GM23338 (cell line): ENCODE measurements around the gene SLC16A13. TPM values are rescaled to one million over a fixed set of nuclear protein-coding genes. Genes with fewer than 3 reads are reported as not detected.

ENCODE experiments used
- ATAC-seq: fragments of 200-7000 bp; cut with Tn5 transposase; 3 replicates; pipeline ENCODE4 v1.9.1; 2020
- DNase-seq: peaks from one replicate; pipeline ENCODE4 v3.0.0-alpha.2; 2015; ENCODE audit warnings: low spot score
- H2AFZ ChIP-seq: fragments of 200-600 bp; sonication (generic); 2 replicates; pipeline ENCODE4 v1.8.0; 2016; ENCODE audit warnings: antibody characterized with exemption, mild to moderate bottlenecking, moderate library complexity
- H3F3A ChIP-seq: fragments of 200-600 bp; sonication (generic); replicated peaks from 2 replicates; pipeline ENCODE4 v1.8.0; 2017; ENCODE audit warnings: antibody characterized with exemption, mixed run types, low read depth
- H3K27ac ChIP-seq: fragments of 200-600 bp; sonication (generic); 2 replicates; pipeline ENCODE4 v1.6.1; 2016; ENCODE audit warnings: low read depth
- H3K27me3 ChIP-seq: fragments of 200-600 bp; sonication (generic); 2 replicates; pipeline ENCODE4 v1.8.0; 2016; ENCODE audit warnings: mild to moderate bottlenecking, mixed run types, moderate library complexity; ENCODE audit not compliant: insufficient read depth
- H3K36me3 ChIP-seq: fragments of 200-600 bp; sonication (generic); 2 replicates; pipeline ENCODE4 v1.8.0; 2016; ENCODE audit warnings: mild to moderate bottlenecking; ENCODE audit not compliant: insufficient read depth
- H3K4me1 ChIP-seq: fragments of 200-600 bp; sonication (generic); 2 replicates; pipeline ENCODE4 v1.8.0; 2016; ENCODE audit warnings: mild to moderate bottlenecking, moderate library complexity; ENCODE audit not compliant: insufficient read depth
- H3K4me2 ChIP-seq: fragments of 200-600 bp; sonication (generic); 2 replicates; pipeline ENCODE4 v1.7.1; 2017; ENCODE audit warnings: mixed run types
- H3K4me3 ChIP-seq: fragments of 200-600 bp; sonication (generic); 2 replicates; pipeline ENCODE4 v1.6.1; 2016; ENCODE audit warnings: mixed run types
- H3K79me2 ChIP-seq: fragments of 200-600 bp; sonication (generic); replicated peaks from 2 replicates; pipeline ENCODE4 v1.8.0; 2017; ENCODE audit warnings: mild to moderate bottlenecking; ENCODE audit not compliant: insufficient read depth
- H3K9me2 ChIP-seq: fragments of 200-600 bp; sonication (generic); 2 replicates; pipeline ENCODE4 v1.8.0; 2017; ENCODE audit not compliant: insufficient read depth
- H4K20me1 ChIP-seq: fragments of 200-600 bp; sonication (generic); replicated peaks from 2 replicates; pipeline ENCODE4 v1.8.0; 2017; ENCODE audit warnings: mild to moderate bottlenecking; ENCODE audit not compliant: insufficient read depth
- H3K27ac Mint-ChIP-seq: 2 replicates; pipeline ENCODE4 v1.8.0; 2020; ENCODE audit warnings: inconsistent platforms, mild to moderate bottlenecking, moderate library complexity, mixed read lengths
- H3K27me3 Mint-ChIP-seq: 3 replicates; pipeline ENCODE4 v1.8.0; 2022; ENCODE audit warnings: low read depth, mild to moderate bottlenecking, moderate library complexity, mixed read lengths, inconsistent platforms; ENCODE audit not compliant: insufficient read depth, poor library complexity
- H3K36me3 Mint-ChIP-seq: 3 replicates; pipeline ENCODE4 v1.8.0; 2021; ENCODE audit warnings: low read depth, mild to moderate bottlenecking, inconsistent platforms, moderate library complexity, mixed read lengths
- H3K4me1 Mint-ChIP-seq: 3 replicates; pipeline ENCODE4 v1.8.0; 2020; ENCODE audit warnings: mild to moderate bottlenecking, inconsistent platforms, mixed read lengths
- H3K4me3 Mint-ChIP-seq: 3 replicates; pipeline ENCODE4 v1.8.0; 2021; ENCODE audit warnings: moderate library complexity, mild to moderate bottlenecking, inconsistent platforms, mixed read lengths
- H3K9me3 Mint-ChIP-seq: 3 replicates; pipeline ENCODE4 v1.8.0; 2020; ENCODE audit warnings: moderate library complexity, mild to moderate bottlenecking, inconsistent platforms, mixed read lengths
- CTCF ChIP-seq, 2 experiments: fragments of 200-600 bp in 1 of 2; sonication (generic) in 1 of 2; conservative IDR thresholded peaks; 2 replicates each; pipeline versions ENCODE4 v1.5.1 to v1.6.1; 2016 to 2017; ENCODE audit warnings: antibody characterized with exemption in 2 of 2, low read depth in 2 of 2, mild to moderate bottlenecking in 2 of 2, moderate library complexity in 1 of 2
- ETS1 ChIP-seq: IDR thresholded peaks from 2 replicates; pipeline ENCODE4 v1.6.1; 2016; ENCODE audit warnings: antibody characterized with exemption
- EZH2 ChIP-seq: fragments of 200-600 bp; sonication (generic); IDR thresholded peaks from one replicate; pipeline ENCODE4 v1.8.0; 2017; ENCODE audit warnings: antibody characterized with exemption, mild to moderate bottlenecking, low read depth; ENCODE audit not compliant: unreplicated experiment
- EZH2phosphoT487 ChIP-seq: fragments of 200-600 bp; sonication (generic); IDR thresholded peaks from one replicate; pipeline ENCODE4 v1.8.1; 2018; ENCODE audit warnings: antibody characterized with exemption; ENCODE audit not compliant: unreplicated experiment
- JUNB ChIP-seq: IDR thresholded peaks from one replicate; pipeline ENCODE4 v1.6.1; 2016; ENCODE audit warnings: antibody characterized with exemption; ENCODE audit not compliant: unreplicated experiment
- NANOG ChIP-seq: IDR thresholded peaks from 2 replicates; pipeline ENCODE4 v1.6.1; 2016; ENCODE audit warnings: antibody characterized with exemption, borderline replicate concordance
- POLR2AphosphoS5 ChIP-seq: IDR thresholded peaks from 2 replicates; pipeline ENCODE4 v1.6.1; 2016; ENCODE audit warnings: antibody characterized with exemption, low read depth
- STAT1 ChIP-seq: IDR thresholded peaks from one replicate; pipeline ENCODE4 v1.6.1; 2016; ENCODE audit warnings: antibody characterized with exemption; ENCODE audit not compliant: unreplicated experiment
- ZNF114 ChIP-seq: fragments of 250-450 bp; sonication (Bioruptor Pico); IDR thresholded peaks from 2 replicates; pipeline ENCODE4 v1.5.0; 2020; ENCODE audit warnings: mild to moderate bottlenecking, moderate library complexity
- ZNF331 ChIP-seq: fragments of 250-450 bp; sonication (Bioruptor Pico); IDR thresholded peaks from 2 replicates; pipeline ENCODE4 v1.5.0; 2020; ENCODE audit warnings: low read depth, mild to moderate bottlenecking, moderate library complexity
- ZNF462 ChIP-seq: fragments of 250-450 bp; sonication (Bioruptor Pico); IDR thresholded peaks from 2 replicates; pipeline ENCODE4 v1.5.0; 2020; ENCODE audit warnings: mild to moderate bottlenecking, moderate library complexity
- polyA plus RNA-seq: library from polyadenylated mRNA; unstranded; fragments of >200 nt; fragmentation: Nextera tagmentation; extraction: Ambion mirVana; gene quantifications from 2 replicates; pipeline ENCODE4 v1.2.1, GENCODE V29; 2016
- total RNA-seq: library from RNA; depleted of rRNA; stranded (reverse); fragments of >200 nt; shearing (Covaris generic); gene quantifications from 2 replicates; pipeline ENCODE4 v1.2.3, GENCODE V29; 2014

Gene SLC16A13
- total and polyA plus RNA-seq, 2 experiments from 2014 or later = 2.2 to 4.7 TPM

GRCh38 chr17:7011415-7011814 is 24.4 kb upstream of the SLC16A13 start:
- no peak for ATAC-seq
- no peaks in the 10 kb centered on the region for H3K9me2 ChIP-seq
- TF ChIP-seq STAT1 (no peak), EZH2 (no peak), ZNF331 (CRISPR knock-in tag) (no peak)
- no peaks in the 10 kb centered on the region for H3K36me3 ChIP-seq
- Mint-ChIP-seq H3K4me3 (peak overlapping the region; percentile 96), H3K4me1 (peaks cover 29% of the 10 kb centered on the region), H3K9me3 (no peaks in the 10 kb centered on the region; the same call in 2 of the 3 replicates), H3K27me3 (peaks cover 27% of the 10 kb centered on the region), H3K36me3 (peaks cover 14% of the 10 kb centered on the region; the same call in 2 of the 3 replicates), H3K27ac (peak overlapping the region; percentile 100; the same call in 1 of the 2 replicates)
- H3K4me2 ChIP-seq = peak overlapping the region; percentile 77
- H2AFZ ChIP-seq = no peak overlapping the region
- peaks cover 11% of the 10 kb centered on the region; the same call in 1 of the 2 replicates for H3F3A ChIP-seq
- DNase-seq = no peak
- H3K79me2 ChIP-seq = peaks cover 23% of the 10 kb centered on the region
- no peak overlapping the region for H3K27ac ChIP-seq
- peaks cover 8% of the 10 kb centered on the region; the same call in 1 of the 2 replicates for H3K27me3 ChIP-seq
- peak overlapping the region; percentile 100 for H3K4me3 ChIP-seq
- H4K20me1 ChIP-seq = peaks cover 11% of the 10 kb centered on the region; the same call in 1 of the 2 replicates
- peaks cover 20% of the 10 kb centered on the region; the same call in 1 of the 2 replicates for H3K4me1 ChIP-seq

- peaks cover 29% of the 10 kb centered on the region for H3K4me1 Mint-ChIP-seq
- H3K36me3 Mint-ChIP-seq = peaks cover 16% of the 10 kb centered on the region
- peak overlapping the region; percentile 96 for H3K4me3 Mint-ChIP-seq
- 0 out of 2 replicates have a peak overlapping the region, but pooled peaks have one; percentile 93 for H2AFZ ChIP-seq
- H3K4me3 ChIP-seq = peak overlapping the region; percentile 100
- peaks cover 20% of the 10 kb centered on the region; the same call in 1 of the 2 replicates for H3K4me1 ChIP-seq
- peaks cover 27% of the 10 kb centered on the region for H3K27me3 Mint-ChIP-seq
- peak overlapping the region; percentile 77 for H3K4me2 ChIP-seq
- peak overlapping the region; percentile 100; the same call in 1 of the 2 replicates for H3K27ac Mint-ChIP-seq
- peaks cover 11% of the 10 kb centered on the region; the same call in 1 of the 2 replicates for H3F3A ChIP-seq
- H3K36me3 ChIP-seq = no peaks in the 10 kb centered on the region
- H4K20me1 ChIP-seq = peaks cover 11% of the 10 kb centered on the region; the same call in 1 of the 2 replicates
- H3K9me2 ChIP-seq = no peaks in the 10 kb centered on the region
- H3K79me2 ChIP-seq = peaks cover 23% of the 10 kb centered on the region
- no peaks in the 10 kb centered on the region; the same call in 2 of the 3 replicates for H3K9me3 Mint-ChIP-seq
- ATAC-seq (no peak), DNase-seq (no peak)
- peaks cover 8% of the 10 kb centered on the region; the same call in 1 of the 2 replicates for H3K27me3 ChIP-seq
- H3K27ac ChIP-seq = peak overlapping the region; percentile 92; the same call in 1 of the 2 replicates
- TF ChIP-seq ZNF462 (CRISPR knock-in tag) = no peak
- no peak for TF ChIP-seq POLR2AphosphoS5
- TF ChIP-seq EZH2 = no peak
- TF ChIP-seq ZNF331 (CRISPR knock-in tag) = no peak
- no peak for TF ChIP-seq EZH2phosphoT487
- TF ChIP-seq ZNF114 = no peak
- no peak for TF ChIP-seq STAT1
- no peak for TF ChIP-seq ETS1
- TF ChIP-seq JUNB = no peak
- no peak for TF ChIP-seq NANOG
- no peak for TF ChIP-seq CTCF (conservative IDR thresholded peaks at IDR 0.05; ENCODE audit: low read depth in 2 of 2)
Observed at GRCh38 chr17:7011942-7012254, 23.9 kb upstream of the SLC16A13 start.
